VCaP (cell line): Measurements from ENCODE around the gene STAMBPL1.
A peak's percentile ranks its signal among the peaks of the same experiment; 100 is the strongest.
"Not testable (repeated sequence)": the region's sequence is repeated elsewhere in the genome, so short reads cannot be mapped to it uniquely, and the experiment has no call there.

Source experiments
- H3K27ac ChIP-seq: fragments of 450-650 bp; 2 replicates; pipeline ENCODE4 v1.5.1; 2017
- TF ChIP-seq, protein P1 (sequence below): fragments of 450-650 bp; conservative IDR thresholded peaks from 2 replicates; pipeline ENCODE4 v1.5.1; 2017; ENCODE audit warnings: mild to moderate bottlenecking, moderate library complexity

Gene STAMBPL1

DNA sequence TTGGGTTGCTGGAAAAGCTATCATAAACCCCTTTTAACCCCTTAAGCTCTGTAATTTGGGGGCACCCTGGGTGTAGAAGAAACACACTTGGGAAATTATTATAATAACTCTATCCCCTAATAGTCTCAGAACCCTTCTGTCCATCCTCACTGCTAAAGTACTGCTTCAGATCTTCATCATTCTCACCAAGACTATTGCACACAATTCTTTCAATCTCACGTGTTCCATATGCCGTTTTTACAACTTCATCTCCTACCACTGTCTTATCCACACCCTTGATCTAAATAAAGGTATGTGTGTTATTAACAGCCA, 44.2 kb upstream of the STAMBPL1 start:
- H3K27ac ChIP-seq: no peak overlapping the region
- TF ChIP-seq, protein P1, sequence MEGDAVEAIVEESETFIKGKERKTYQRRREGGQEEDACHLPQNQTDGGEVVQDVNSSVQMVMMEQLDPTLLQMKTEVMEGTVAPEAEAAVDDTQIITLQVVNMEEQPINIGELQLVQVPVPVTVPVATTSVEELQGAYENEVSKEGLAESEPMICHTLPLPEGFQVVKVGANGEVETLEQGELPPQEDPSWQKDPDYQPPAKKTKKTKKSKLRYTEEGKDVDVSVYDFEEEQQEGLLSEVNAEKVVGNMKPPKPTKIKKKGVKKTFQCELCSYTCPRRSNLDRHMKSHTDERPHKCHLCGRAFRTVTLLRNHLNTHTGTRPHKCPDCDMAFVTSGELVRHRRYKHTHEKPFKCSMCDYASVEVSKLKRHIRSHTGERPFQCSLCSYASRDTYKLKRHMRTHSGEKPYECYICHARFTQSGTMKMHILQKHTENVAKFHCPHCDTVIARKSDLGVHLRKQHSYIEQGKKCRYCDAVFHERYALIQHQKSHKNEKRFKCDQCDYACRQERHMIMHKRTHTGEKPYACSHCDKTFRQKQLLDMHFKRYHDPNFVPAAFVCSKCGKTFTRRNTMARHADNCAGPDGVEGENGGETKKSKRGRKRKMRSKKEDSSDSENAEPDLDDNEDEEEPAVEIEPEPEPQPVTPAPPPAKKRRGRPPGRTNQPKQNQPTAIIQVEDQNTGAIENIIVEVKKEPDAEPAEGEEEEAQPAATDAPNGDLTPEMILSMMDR: peak; percentile 43

DNA sequence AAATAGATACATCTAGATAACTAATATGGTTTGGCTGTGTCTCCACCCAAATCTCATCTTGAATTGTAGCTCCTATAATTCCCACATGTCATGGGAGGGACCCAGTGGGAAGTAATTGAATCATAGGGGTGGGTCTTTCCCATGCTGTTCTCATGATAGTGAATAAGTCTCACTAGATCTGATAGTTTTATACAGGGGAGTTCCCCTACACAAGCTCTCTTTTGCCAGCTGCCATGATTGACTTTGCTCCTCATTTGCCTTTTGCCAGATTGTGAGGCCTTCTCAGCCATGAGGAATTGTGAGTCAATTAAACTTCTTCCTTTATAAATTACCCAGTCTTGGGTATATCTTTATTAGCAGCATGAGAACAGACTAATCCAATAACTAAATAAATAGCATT, 42.4 kb upstream of the STAMBPL1 start:
- not testable (repeated sequence) for H3K27ac ChIP-seq

DNA sequence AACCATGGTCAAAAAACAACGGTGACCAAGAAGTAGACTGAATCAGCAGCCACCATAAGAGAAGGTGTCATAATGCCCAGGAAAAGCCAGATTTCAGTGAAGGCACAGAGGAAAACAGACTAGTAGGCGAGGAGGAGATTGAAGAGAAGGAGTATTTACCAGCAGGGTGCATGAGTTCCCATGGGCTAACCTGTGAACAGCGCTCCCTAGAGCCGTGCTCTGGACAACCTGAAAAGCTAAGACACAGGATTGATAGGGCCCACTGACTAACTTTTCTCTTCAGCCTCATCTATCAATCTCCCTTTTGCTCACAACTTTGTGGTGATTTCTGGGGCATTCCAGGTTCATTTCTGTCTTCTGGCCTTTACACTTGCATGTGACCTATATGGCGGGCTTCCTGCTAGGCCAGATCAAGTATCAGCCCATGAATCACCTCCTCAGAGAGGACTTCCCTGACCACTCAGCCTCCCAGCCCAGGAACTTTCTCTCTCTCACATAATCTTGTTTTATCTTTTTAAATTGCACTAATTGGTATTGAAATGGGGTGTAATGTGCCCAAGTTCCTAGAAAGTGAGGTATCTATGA, 41.2 kb upstream of the STAMBPL1 start:
- H3K27ac ChIP-seq: no peak overlapping the region
- TF ChIP-seq, protein P1: no peak

DNA sequence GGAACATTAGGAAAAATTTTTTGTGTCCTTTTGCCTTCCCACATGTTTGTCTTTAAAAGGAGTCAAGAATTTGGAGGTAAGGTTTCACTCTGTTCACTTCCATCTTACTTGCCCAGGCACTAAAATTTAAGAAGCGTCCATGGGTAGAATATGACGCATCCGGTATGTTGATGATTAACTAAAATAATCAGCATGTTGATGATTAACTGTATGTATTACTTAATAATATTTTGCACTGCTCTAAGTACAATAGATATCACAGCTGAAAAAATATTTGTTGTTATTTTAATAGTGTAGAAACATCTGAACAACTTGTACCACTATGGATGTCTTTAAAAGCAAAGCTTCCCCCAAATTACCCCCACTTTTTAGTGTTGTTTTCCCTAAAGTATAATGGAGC, 39.9 kb upstream of the STAMBPL1 start:
- H3K27ac ChIP-seq: no peak overlapping the region
- TF ChIP-seq, protein P1: no peak

DNA sequence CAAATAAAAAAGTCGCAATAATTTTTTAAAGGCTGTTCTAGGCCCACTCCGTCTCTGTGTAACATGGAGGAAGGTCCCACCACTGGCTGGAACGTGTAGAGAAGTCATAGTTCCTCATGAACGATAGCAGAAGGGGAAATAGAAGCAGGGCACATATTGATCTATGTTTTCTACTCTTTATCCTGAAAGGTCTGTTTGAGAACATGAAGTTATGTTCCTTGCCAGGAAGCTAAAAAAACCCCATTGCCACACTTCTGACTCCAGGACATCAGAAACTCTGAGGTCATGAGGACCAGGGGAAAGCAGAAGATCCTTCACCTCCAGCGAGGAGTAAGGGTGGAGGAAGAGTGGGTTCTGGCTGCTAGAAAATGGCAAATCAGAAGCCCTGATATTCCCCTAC, 39.2 kb upstream of the STAMBPL1 start:
- H3K27ac ChIP-seq: no peak overlapping the region
- TF ChIP-seq, protein P1: no peak

DNA sequence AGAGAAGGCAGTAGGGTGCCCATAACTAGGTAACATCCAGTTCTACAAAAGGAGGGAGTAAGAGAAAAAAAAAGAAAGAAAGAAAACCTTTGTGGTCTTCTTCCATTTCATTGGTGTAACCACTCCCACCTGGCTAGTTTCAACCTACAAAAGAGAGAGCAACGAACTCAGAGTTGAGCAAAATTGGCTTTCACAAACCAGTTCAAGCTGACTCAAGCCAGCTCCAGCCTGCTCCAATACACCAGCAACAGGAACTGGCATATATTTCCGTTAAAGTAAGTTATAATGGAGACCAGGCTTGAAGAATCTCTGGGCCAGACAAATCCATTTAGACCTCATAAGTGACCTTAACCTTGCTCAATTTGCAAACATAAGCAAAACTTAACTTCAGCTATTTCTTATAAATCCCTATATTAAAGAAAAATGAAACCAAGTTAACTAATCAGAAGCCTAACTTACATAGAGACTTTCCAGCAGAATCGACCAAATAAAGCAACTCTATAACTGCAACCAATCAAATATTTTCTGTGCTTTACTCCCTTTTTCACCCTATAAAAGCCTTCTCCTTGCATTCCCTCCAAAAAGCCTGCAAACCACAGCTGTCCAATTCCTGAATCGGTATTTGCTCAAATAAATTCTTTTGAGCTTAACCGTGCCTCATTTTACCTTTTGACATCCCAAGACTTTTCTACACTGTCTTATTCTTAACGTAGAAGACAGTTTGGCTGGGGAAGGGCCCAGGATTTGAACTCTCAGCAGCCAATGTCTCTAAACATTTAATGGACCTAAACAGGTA, 38.5 kb upstream of the STAMBPL1 start:
- TF ChIP-seq, protein P1: no peak
- H3K27ac ChIP-seq: no peak overlapping the region

DNA sequence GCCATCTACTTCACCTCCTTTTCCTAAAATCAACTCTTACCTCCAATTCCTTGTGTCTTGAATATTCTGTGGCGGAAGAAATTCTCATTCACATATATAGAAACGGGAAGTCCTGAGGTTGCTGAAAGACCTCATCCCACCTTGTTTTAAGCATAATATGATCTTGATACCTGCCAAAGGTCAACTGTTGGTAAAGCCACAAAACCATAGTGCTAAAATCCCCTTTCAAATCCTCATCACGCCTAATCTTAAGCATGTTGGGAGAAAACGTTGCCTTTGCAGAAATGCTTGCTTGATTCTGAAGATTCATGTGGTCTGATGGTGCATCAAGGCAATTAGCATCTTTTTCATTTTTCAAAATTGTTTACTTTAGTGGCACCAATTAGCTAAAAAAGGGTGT, 36.9 kb upstream of the STAMBPL1 start:
- TF ChIP-seq, protein P1: no peak
- H3K27ac ChIP-seq: no peak overlapping the region

DNA sequence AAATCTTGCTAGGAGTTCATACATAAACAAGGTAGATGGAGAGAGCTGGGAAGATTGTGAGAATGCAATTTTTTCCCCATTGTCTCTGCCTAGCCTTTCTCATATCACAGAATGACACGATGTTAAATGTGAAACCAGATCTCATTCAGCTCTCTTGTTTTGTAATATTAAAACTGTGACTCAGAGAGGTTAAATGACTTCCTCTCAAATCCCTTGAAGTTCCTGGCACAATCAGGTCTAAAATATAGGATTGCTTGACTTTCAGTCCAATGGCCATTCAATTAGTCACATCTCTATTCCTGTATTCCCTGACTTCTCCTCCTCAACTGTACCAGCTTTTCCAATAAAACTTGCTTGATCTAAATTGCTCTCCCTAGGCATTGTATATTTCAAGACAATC, 31.5 kb upstream of the STAMBPL1 start:
- H3K27ac ChIP-seq: no peak overlapping the region
- TF ChIP-seq, protein P1: no peak
